SK-N-SH (cell line): ENCODE data around the gene SH2D3C. TPM values are rescaled to one million over a fixed set of nuclear protein-coding genes. Genes with fewer than 3 reads are reported as not detected.

Experiments used
- CTCF ChIA-PET: fragments of 300-600, 350-600 bp; formaldehyde crosslinking; extraction: SDS; loops from one replicate; lab custom pipeline; 2021; lab: Yijun Ruan, JAX
- POLR2A ChIA-PET: fragments of 350-600 bp; sonication (Branson Sonifier 250); formaldehyde crosslinking; extraction: SDS; loops from one replicate; lab custom pipeline; 2020; ENCODE audit warnings: antibody characterized with exemption, inconsistent platforms; lab: Yijun Ruan, JAX
- DNase-seq: peaks from one replicate; pipeline ENCODE4 v3.0.0; 2012
- H2AFZ ChIP-seq: fragments of 200-600 bp; sonication (generic); 2 replicates; pipeline ENCODE4 v1.8.1; 2016; ENCODE audit warnings: antibody characterized with exemption, mild to moderate bottlenecking, low read depth
- H3F3A ChIP-seq: fragments of 200-600 bp; sonication (generic); replicated peaks from 2 replicates; pipeline ENCODE3; 2016; ENCODE audit warnings: antibody characterized with exemption, mild to moderate bottlenecking; ENCODE audit not compliant: insufficient read depth
- H3K27ac ChIP-seq, 2 experiments: fragments of 200-500 bp in 1 of 2; fragments of 200-600 bp in 1 of 2; sonication (Bioruptor generic) in 1 of 2; sonication (generic), shearing (Covaris generic) in 1 of 2; 2 replicates each; pipeline versions ENCODE4 v1.5.1 to v1.6.1; 2014 to 2016; ENCODE audit warnings: low read depth in 2 of 2, inconsistent platforms in 1 of 2, low read length in 1 of 2, mild to moderate bottlenecking in 1 of 2, mixed read lengths in 1 of 2
- H3K27me3 ChIP-seq: fragments of 200-600 bp; sonication (generic), shearing (Covaris generic); 2 replicates; pipeline ENCODE4 v1.6.1; 2016; ENCODE audit warnings: mixed run types; ENCODE audit not compliant: insufficient read depth
- H3K36me3 ChIP-seq, 2 experiments: fragments of 200-500 bp in 1 of 2; fragments of 200-600 bp in 1 of 2; sonication (Bioruptor generic) in 1 of 2; sonication (generic) in 1 of 2; replicated peaks in 1 of 2; 2 replicates each; pipeline versions ENCODE3 to v1.5.1; 2014 to 2016; ENCODE audit warnings: low read length in 1 of 2, mild to moderate bottlenecking in 1 of 2; ENCODE audit not compliant: insufficient read depth in 2 of 2, control insufficient read depth in 1 of 2
- H3K4me1 ChIP-seq, 2 experiments: fragments of 200-500 bp in 1 of 2; fragments of 200-600 bp in 1 of 2; sonication (Bioruptor generic) in 1 of 2; sonication (generic), shearing (Covaris generic) in 1 of 2; 2 replicates each; pipeline versions ENCODE4 v1.5.1 to v1.6.1; 2014 to 2016; ENCODE audit warnings: low read depth in 1 of 2, low read length in 1 of 2, mixed run types in 1 of 2; ENCODE audit not compliant: insufficient read depth in 2 of 2, control insufficient read depth in 1 of 2
- H3K4me2 ChIP-seq: fragments of 200-600 bp; sonication (generic), shearing (Covaris generic); 2 replicates; pipeline ENCODE4 v1.6.1; 2017; ENCODE audit warnings: mixed run types
- H3K4me3 ChIP-seq, 2 experiments: fragments of 200-500 bp in 1 of 2; fragments of 200-600 bp in 1 of 2; sonication (Bioruptor generic) in 1 of 2; sonication (generic), shearing (Covaris generic) in 1 of 2; 2 replicates each; pipeline versions ENCODE4 v1.5.1 to v1.8.1; 2014 to 2016; ENCODE audit warnings: low read depth in 2 of 2, inconsistent platforms in 1 of 2, low read length in 1 of 2, mild to moderate bottlenecking in 1 of 2, mixed read lengths in 1 of 2, moderate library complexity in 1 of 2
- H3K79me2 ChIP-seq: fragments of 200-600 bp; sonication (generic); 2 replicates; pipeline ENCODE4 v1.8.1; 2017; ENCODE audit warnings: mild to moderate bottlenecking; ENCODE audit not compliant: insufficient read depth
- H3K9ac ChIP-seq: fragments of 200-600 bp; sonication (generic); 2 replicates; pipeline ENCODE4 v1.6.1; 2017; ENCODE audit warnings: mixed run types
- H3K9me2 ChIP-seq: fragments of 200-600 bp; sonication (generic); 2 replicates; pipeline ENCODE4 v1.6.1; 2017; ENCODE audit warnings: mixed run types
- H3K9me3 ChIP-seq: fragments of 200-600 bp; sonication (generic); 2 replicates; pipeline ENCODE4 v1.6.1; 2017; ENCODE audit warnings: mixed run types, mild to moderate bottlenecking, moderate library complexity
- H4K20me1 ChIP-seq: fragments of 200-600 bp; sonication (generic); 2 replicates; pipeline ENCODE4 v1.6.1; 2017; ENCODE audit warnings: mild to moderate bottlenecking, mixed run types; ENCODE audit not compliant: insufficient read depth
- CHD2 ChIP-seq: fragments of 150-350 bp; IDR thresholded peaks from 2 replicates; pipeline ENCODE4 v1.6.1; 2018; ENCODE audit warnings: low read length; ENCODE audit not compliant: partially characterized antibody
- FOSL2 ChIP-seq: IDR thresholded peaks from 2 replicates; pipeline ENCODE4 v1.4.0; 2012; ENCODE audit warnings: low read depth, mild to moderate bottlenecking, moderate library complexity, borderline replicate concordance
- FOXJ3 ChIP-seq: sonication (generic); formaldehyde crosslinking; IDR thresholded peaks from 2 replicates; pipeline ENCODE4 v1.5.1; 2020; ENCODE audit warnings: mild to moderate bottlenecking, missing genetic modification reagents
- FOXM1 ChIP-seq: IDR thresholded peaks from 2 replicates; pipeline ENCODE4 v1.4.0; 2012; ENCODE audit warnings: low read depth, mild to moderate bottlenecking
- GABPA ChIP-seq: IDR thresholded peaks from 2 replicates; pipeline ENCODE4 v1.4.0; 2012; ENCODE audit warnings: low read depth, mild to moderate bottlenecking
- NFIC ChIP-seq: IDR thresholded peaks from 2 replicates; pipeline ENCODE4 v1.4.0; 2012; ENCODE audit warnings: borderline replicate concordance
- RAD21 ChIP-seq: IDR thresholded peaks from 2 replicates; pipeline ENCODE4 v1.6.1; 2012; ENCODE audit warnings: mild to moderate bottlenecking, low read length
- RCOR1 ChIP-seq: fragments of 150-350 bp; IDR thresholded peaks from 2 replicates; pipeline ENCODE4 v1.6.1; 2017; ENCODE audit warnings: antibody characterized with exemption, low read length
- SIN3A ChIP-seq: IDR thresholded peaks from 2 replicates; pipeline ENCODE4 v1.6.1; 2012; ENCODE audit warnings: low read depth, mild to moderate bottlenecking, low read length, moderate library complexity, borderline replicate concordance
- SMC3 ChIP-seq: IDR thresholded peaks from 2 replicates; pipeline ENCODE4 v1.6.1; 2012; ENCODE audit warnings: low read depth, low read length, improper control_type of control experiment
- TAF1 ChIP-seq: IDR thresholded peaks from 2 replicates; pipeline ENCODE4 v1.6.1; 2012; ENCODE audit warnings: low read depth, mild to moderate bottlenecking, low read length, moderate library complexity, borderline replicate concordance
- YY1 ChIP-seq: IDR thresholded peaks from 2 replicates; pipeline ENCODE4 v1.4.0; 2012; ENCODE audit warnings: low read depth, mild to moderate bottlenecking
- WGBS: methylation state at CpG from one replicate; pipeline ENCODE4 v1.1.6; 2017; ENCODE audit warnings: low lambda C conversion rate; 5-methylcytosine and 5-hydroxymethylcytosine counted together
- polyA plus RNA-seq, 3 experiments: library from polyadenylated mRNA; depleted of rRNA; stranded (reverse); fragments of >200 nt; gene quantifications; 2 replicates each; pipeline ENCODE4 v1.2.3, GENCODE V29; 2012
- TF ChIP-seq, protein P1 (sequence below): fragments of 200-600 bp; sonication (generic); IDR thresholded peaks from 2 replicates; pipeline ENCODE4 v1.6.1; 2017; ENCODE audit warnings: antibody characterized with exemption, mild to moderate bottlenecking, moderate library complexity
- TF ChIP-seq, protein P2 (sequence below): IDR thresholded peaks from 2 replicates; pipeline ENCODE4 v1.4.0; 2012; ENCODE audit warnings: low read depth, borderline replicate concordance

Gene SH2D3C
- polyA plus RNA-seq, 1 of the 3 experiments (the other 2 are of a cell fraction): 0.15 TPM

DNA sequence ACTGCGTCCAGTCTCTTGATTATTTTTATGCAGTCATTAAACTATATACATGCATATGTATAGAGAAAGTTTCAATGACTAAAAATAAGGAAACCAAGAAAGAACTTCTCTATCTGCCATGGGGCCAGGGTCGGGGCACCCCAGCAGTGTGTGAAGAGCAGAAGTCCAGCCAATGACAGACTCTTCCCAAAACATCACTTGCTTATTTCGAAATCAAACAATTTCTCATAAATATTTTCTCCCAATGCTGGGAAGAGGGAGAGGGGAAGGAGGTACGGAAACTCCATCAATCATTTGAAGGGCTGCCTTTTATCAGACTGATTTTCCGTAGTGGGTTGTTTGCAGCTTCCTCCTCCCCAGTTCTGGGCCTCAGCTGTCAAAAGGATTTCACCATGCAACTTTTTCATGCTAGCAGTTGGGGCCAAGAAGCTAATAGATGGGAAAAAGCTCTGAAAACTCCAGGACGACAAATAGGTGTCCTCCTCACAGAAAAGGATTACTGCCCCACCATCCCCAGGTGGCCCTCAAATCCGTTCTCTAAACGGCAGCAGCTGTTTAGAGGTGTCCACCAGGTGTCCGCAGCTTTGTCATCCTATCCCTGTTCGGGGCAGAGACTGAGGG, 23.6 kb upstream of the SH2D3C start:
- peak overlapping the region; percentile 65 to 92 for H3K27ac ChIP-seq
- H3K9me2 ChIP-seq: no peaks in the 10 kb centered on the region
- H3K9me3 ChIP-seq: no peaks in the 10 kb centered on the region
- ChIA-PET CTCF (interaction anchor here (0.6 to 2.0 kb wide), 8 partner anchors 10 to 194 kb away, joined by 3 to 12 read pairs (median 4); no protein-coding TSS in a partner anchor), POLR2A (interaction anchor here (0.6 to 2.0 kb wide), 3 partner anchors 10 to 234 kb away, joined by 3 to 10 read pairs (median 4); no protein-coding TSS in a partner anchor)
- peaks cover 13 to 16% of the 10 kb centered on the region in 2 experiments; a peak in 3 of 4 replicates for H3K4me1 ChIP-seq
- H3K79me2 ChIP-seq: peaks cover 35% of the 10 kb centered on the region
- no peak for DNase-seq
- H2AFZ ChIP-seq: peak overlapping the region; percentile 94
- no peaks in the 10 kb centered on the region for H3K27me3 ChIP-seq
- no peaks in the 10 kb centered on the region for H4K20me1 ChIP-seq
- TF ChIP-seq, protein P1, sequence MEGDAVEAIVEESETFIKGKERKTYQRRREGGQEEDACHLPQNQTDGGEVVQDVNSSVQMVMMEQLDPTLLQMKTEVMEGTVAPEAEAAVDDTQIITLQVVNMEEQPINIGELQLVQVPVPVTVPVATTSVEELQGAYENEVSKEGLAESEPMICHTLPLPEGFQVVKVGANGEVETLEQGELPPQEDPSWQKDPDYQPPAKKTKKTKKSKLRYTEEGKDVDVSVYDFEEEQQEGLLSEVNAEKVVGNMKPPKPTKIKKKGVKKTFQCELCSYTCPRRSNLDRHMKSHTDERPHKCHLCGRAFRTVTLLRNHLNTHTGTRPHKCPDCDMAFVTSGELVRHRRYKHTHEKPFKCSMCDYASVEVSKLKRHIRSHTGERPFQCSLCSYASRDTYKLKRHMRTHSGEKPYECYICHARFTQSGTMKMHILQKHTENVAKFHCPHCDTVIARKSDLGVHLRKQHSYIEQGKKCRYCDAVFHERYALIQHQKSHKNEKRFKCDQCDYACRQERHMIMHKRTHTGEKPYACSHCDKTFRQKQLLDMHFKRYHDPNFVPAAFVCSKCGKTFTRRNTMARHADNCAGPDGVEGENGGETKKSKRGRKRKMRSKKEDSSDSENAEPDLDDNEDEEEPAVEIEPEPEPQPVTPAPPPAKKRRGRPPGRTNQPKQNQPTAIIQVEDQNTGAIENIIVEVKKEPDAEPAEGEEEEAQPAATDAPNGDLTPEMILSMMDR: peak; percentile 32; the same call in 1 of the 2 replicates
- no peak for TF ChIP-seq FOXM1
- TF ChIP-seq SMC3: peak; percentile 28; the same call in 1 of the 2 replicates
- no peak for TF ChIP-seq RAD21
- peaks cover 16% of the 10 kb centered on the region for H3F3A ChIP-seq
- peak overlapping the region; percentile 47 to 64 for H3K4me3 ChIP-seq
- peak overlapping the region; percentile 91 for H3K4me2 ChIP-seq
- H3K36me3 ChIP-seq: peaks cover 4 to 22% of the 10 kb centered on the region in 2 experiments
- peak overlapping the region; percentile 99 for H3K9ac ChIP-seq
- WGBS: 43% methylated on average over 10 of the region's 10 CpGs

DNA sequence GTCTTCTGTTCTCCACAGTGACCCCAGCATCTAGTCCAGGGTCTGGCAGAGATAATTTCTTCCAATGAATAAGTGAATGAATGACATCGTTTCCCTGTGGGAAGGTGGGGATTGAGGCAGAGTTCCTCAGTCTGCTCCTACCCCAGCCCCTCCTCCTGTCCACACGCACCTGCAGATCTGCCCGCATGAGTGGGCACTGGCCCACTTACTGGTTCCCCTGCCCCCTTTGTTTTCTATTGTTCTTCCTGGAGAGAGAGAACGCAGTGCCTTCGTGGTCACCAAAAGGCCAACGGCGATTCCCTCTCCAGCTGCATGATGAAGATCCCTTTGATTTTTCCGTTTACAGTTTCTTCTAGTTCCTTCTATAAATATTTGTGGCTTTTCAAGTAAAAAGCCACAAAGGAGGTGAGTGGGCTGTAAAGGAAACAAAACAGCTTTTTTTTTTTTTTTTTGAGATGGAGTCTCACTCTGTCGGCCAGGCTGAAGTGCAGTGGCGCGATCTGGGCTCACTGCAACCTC, 18.4 kb upstream of the SH2D3C start:
- H3K9me3 ChIP-seq: no peaks in the 10 kb centered on the region
- H3K4me2 ChIP-seq: no peak overlapping the region
- no peaks in the 10 kb centered on the region for H3K79me2 ChIP-seq
- WGBS: 84% methylated on average over 11 of the region's 11 CpGs
- peaks cover 46% of the 10 kb centered on the region for H3F3A ChIP-seq
- no peaks in the 10 kb centered on the region for H3K9me2 ChIP-seq
- no peak overlapping the region for H2AFZ ChIP-seq
- peaks cover 18% of the 10 kb centered on the region; the same call in 1 of the 2 replicates for H4K20me1 ChIP-seq
- peaks cover 12 to 14% of the 10 kb centered on the region in 2 experiments for H3K36me3 ChIP-seq
- H3K27me3 ChIP-seq: no peaks in the 10 kb centered on the region
- POLR2A ChIA-PET: interaction anchor here (0.7 to 1.4 kb wide), 2 partner anchors 8 to 14 kb away, joined by 3 to 4 read pairs; no protein-coding TSS in a partner anchor
- H3K4me1 ChIP-seq: peaks cover under 1 to 6% of the 10 kb centered on the region in 2 experiments; a peak in 2 of 4 replicates
- DNase-seq: no peak
- no peak overlapping the region for H3K9ac ChIP-seq
- CTCF ChIA-PET: interaction anchor here (0.9 to 3.2 kb wide), 3 partner anchors 57 to 73 kb away, joined by 3 to 13 read pairs (median 4); partner anchors contain the start of gene TOR2A
- no peak overlapping the region for H3K4me3 ChIP-seq
- no peak overlapping the region for H3K27ac ChIP-seq
- TF ChIP-seq RCOR1 (no peak), CHD2 (no peak), TAF1 (no peak), SIN3A (no peak), GABPA (no peak), FOXJ3 (no peak), FOSL2 (no peak), YY1 (no peak), NFIC (no peak)
- TF ChIP-seq, protein P2, sequence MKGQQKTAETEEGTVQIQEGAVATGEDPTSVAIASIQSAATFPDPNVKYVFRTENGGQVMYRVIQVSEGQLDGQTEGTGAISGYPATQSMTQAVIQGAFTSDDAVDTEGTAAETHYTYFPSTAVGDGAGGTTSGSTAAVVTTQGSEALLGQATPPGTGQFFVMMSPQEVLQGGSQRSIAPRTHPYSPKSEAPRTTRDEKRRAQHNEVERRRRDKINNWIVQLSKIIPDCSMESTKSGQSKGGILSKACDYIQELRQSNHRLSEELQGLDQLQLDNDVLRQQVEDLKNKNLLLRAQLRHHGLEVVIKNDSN: no peak
